ENCODE data around the gene ZNF594. TPM values are rescaled to one million over a fixed set of nuclear protein-coding genes. Genes with fewer than 3 reads are reported as not detected.

Gene ZNF594
- total and polyA plus RNA-seq, 10 of the 15 experiments (the other 5 are each of a cell fraction or from before 2014, with no cell fraction given), result 0.98 to 14.3 (median 11.1) TPM

GRCh38 chr17:5226940-5227878 lies 35.5 kb upstream of the ZNF594 start (continued):
- TF ChIP-seq MLLT1 (IDR thresholded peaks at IDR 0.05), result peak; percentile 94
- peak; percentile 80 for TF ChIP-seq NFIC (IDR thresholded peaks at IDR 0.05; ENCODE audit: low read depth, low read length)
- TF ChIP-seq, protein P1, sequence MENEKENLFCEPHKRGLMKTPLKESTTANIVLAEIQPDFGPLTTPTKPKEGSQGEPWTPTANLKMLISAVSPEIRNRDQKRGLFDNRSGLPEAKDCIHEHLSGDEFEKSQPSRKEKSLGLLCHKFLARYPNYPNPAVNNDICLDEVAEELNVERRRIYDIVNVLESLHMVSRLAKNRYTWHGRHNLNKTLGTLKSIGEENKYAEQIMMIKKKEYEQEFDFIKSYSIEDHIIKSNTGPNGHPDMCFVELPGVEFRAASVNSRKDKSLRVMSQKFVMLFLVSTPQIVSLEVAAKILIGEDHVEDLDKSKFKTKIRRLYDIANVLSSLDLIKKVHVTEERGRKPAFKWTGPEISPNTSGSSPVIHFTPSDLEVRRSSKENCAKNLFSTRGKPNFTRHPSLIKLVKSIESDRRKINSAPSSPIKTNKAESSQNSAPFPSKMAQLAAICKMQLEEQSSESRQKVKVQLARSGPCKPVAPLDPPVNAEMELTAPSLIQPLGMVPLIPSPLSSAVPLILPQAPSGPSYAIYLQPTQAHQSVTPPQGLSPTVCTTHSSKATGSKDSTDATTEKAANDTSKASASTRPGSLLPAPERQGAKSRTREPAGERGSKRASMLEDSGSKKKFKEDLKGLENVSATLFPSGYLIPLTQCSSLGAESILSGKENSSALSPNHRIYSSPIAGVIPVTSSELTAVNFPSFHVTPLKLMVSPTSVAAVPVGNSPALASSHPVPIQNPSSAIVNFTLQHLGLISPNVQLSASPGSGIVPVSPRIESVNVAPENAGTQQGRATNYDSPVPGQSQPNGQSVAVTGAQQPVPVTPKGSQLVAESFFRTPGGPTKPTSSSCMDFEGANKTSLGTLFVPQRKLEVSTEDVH (IDR thresholded peaks at IDR 0.05; ENCODE audit: low read depth, partially characterized antibody), result no peak
- TF ChIP-seq, protein P2, sequence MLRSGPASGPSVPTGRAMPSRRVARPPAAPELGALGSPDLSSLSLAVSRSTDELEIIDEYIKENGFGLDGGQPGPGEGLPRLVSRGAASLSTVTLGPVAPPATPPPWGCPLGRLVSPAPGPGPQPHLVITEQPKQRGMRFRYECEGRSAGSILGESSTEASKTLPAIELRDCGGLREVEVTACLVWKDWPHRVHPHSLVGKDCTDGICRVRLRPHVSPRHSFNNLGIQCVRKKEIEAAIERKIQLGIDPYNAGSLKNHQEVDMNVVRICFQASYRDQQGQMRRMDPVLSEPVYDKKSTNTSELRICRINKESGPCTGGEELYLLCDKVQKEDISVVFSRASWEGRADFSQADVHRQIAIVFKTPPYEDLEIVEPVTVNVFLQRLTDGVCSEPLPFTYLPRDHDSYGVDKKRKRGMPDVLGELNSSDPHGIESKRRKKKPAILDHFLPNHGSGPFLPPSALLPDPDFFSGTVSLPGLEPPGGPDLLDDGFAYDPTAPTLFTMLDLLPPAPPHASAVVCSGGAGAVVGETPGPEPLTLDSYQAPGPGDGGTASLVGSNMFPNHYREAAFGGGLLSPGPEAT (IDR thresholded peaks at IDR 0.05; ENCODE audit: low read depth), result peak; percentile 91
- TF ChIP-seq KLF5 (IDR thresholded peaks at IDR 0.05; ENCODE audit: partially characterized antibody), result peak; percentile 42
- peak; percentile 70; the same call in 1 of the 2 replicates for TF ChIP-seq MEF2A (IDR thresholded peaks at IDR 0.05; ENCODE audit: insufficient read depth, low read depth, low read length)
- TF ChIP-seq, protein P3, sequence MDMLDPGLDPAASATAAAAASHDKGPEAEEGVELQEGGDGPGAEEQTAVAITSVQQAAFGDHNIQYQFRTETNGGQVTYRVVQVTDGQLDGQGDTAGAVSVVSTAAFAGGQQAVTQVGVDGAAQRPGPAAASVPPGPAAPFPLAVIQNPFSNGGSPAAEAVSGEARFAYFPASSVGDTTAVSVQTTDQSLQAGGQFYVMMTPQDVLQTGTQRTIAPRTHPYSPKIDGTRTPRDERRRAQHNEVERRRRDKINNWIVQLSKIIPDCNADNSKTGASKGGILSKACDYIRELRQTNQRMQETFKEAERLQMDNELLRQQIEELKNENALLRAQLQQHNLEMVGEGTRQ (IDR thresholded peaks at IDR 0.05; ENCODE audit: borderline replicate concordance, low read depth, low read length), result no peak
- TF ChIP-seq SP1 (IDR thresholded peaks at IDR 0.05; ENCODE audit: low read depth, low read length), result peak; percentile 82
- peak; percentile 75 for TF ChIP-seq TARDBP (IDR thresholded peaks at IDR 0.05; ENCODE audit: borderline replicate concordance)
- peak; percentile 98 for TF ChIP-seq IKZF1 (conservative IDR thresholded peaks at IDR 0.05)
- TF ChIP-seq MYB (IDR thresholded peaks at IDR 0.05; ENCODE audit: borderline replicate concordance, low read depth, low read length), result no peak
- TF ChIP-seq SKIL (IDR thresholded peaks at IDR 0.05; ENCODE audit: low read depth, poor library complexity, severe bottlenecking), result peak; percentile 51
- no peak for TF ChIP-seq EZH2 (IDR thresholded peaks at IDR 0.05; ENCODE audit: borderline replicate concordance, control insufficient read depth, low read depth, low read length)
- TF ChIP-seq PAX8 (IDR thresholded peaks at IDR 0.05), result peak; percentile 86
- peak; percentile 74 for TF ChIP-seq RUNX3 (IDR thresholded peaks at IDR 0.05; ENCODE audit: low read length)
- TF ChIP-seq ZNF217 (IDR thresholded peaks at IDR 0.05), result peak; percentile 66; the same call in 1 of the 2 replicates
- peak; percentile 8; the same call in 1 of the 2 replicates for TF ChIP-seq WRNIP1 (IDR thresholded peaks at IDR 0.05; ENCODE audit: borderline replicate concordance, low read depth, low read length)
- no peak for TF ChIP-seq ZNF274 (IDR thresholded peaks at IDR 0.05; ENCODE audit: insufficient read depth, insufficient read length)

Data from GM12878 (cell line).